NOMO-1 treated with dmso at 0.1 percent for 144 hours (cell line): Measurements from ENCODE around the gene CACNA1I.

ENCODE experiments used
- DNase-seq: peaks from one replicate; lab custom pipeline; 2025; ENCODE audit not compliant: unreplicated experiment; lab: John Stamatoyannopoulos, UW

Gene CACNA1I

DNA sequence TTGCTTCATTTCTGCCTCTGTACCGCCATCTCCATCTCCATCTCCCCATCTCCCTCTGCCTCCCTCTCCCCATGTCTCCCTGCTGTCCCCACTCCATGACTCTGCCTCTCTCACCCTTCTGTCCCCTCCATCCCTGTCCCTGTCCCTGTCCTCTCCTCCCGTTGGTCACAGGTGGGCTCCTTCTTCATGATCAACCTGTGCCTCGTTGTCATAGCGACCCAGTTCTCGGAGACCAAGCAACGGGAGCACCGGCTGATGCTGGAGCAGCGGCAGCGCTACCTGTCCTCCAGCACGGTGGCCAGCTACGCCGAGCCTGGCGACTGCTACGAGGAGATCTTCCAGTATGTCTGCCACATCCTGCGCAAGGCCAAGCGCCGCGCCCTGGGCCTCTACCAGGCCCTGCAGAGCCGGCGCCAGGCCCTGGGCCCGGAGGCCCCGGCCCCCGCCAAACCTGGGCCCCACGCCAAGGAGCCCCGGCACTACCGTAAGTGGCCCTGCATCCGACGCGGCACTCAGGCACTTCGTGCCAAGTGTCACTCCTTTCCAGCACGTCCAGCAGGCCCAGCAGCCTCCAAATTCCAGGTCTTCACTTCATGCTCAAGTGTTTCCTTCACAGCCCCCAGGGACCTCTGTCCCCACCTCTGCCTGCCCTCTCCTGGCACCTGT lies 76.0 kb downstream of the CACNA1I start:
- no peak for DNase-seq

DNA sequence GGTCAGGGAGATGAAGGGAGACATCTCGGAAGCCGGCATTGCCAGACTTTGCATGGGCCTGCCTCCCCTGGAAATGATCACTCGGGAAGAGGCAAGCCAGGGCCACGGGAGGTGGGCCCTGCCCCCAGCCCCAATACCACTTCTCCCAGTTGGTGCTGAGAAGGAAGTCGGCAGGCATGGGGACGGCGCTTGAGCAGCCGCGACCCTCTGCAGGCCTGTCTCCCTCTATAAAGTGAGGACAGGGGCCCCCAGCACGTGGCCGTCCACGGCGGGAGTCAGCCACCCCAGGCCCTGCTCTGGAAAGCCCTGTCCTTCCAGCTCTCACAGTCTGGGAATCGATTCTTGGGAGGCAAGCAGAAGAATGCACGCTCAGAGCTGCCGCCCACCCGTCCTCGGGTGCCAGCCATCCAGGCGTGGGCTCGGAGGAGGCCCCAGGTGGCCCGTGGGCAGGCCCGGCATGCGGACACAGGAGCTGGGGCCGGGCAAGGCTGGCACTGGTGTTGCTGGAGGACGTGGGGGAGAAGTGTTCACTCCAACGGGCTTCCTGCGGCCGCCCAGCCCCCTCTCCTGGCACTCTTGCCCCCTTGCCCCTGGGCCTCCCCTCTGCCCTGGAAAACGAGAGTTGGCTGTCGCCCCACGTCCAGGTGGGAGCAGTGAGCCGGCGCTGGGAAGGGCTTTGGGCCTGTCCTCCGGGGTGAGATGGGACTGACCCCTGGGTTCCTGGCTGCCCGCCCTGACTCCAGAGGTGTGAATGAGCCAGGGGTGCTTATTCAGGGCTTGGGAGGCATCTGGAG lies 77.5 kb downstream of the CACNA1I start:
- DNase-seq = no peak

DNA sequence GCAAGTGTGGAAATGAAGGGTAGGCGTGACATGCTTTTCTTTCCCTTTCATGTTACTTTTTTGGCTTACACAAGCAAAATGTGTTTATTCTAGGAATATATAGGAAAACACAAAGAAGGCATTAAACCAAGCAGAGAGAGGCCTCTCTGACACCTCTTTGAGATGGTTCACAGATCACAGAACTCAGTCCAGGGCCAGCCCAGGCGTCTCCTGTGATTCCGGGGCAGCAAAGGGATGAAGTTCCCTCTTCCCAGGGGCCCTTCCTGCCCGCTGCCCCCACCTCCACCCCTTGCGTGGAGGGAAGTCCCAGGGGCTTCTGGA lies 78.0 kb downstream of the CACNA1I start:
- DNase-seq = no peak

DNA sequence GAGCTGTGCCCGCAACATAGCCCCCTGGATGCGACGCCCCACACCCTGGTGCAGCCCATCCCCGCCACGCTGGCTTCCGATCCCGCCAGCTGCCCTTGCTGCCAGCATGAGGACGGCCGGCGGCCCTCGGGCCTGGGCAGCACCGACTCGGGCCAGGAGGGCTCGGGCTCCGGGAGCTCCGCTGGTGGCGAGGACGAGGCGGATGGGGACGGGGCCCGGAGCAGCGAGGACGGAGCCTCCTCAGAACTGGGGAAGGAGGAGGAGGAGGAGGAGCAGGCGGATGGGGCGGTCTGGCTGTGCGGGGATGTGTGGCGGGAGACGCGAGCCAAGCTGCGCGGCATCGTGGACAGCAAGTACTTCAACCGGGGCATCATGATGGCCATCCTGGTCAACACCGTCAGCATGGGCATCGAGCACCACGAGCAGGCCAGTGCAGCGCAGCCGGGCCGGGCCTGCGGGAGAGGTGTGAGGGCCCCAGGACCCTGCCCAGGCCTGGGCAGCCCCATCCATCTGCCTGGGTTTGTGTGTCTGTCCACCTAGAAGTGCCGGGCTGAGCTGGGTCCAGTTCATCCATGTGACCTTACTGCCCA lies 79.0 kb downstream of the CACNA1I start:
- no peak for DNase-seq

DNA sequence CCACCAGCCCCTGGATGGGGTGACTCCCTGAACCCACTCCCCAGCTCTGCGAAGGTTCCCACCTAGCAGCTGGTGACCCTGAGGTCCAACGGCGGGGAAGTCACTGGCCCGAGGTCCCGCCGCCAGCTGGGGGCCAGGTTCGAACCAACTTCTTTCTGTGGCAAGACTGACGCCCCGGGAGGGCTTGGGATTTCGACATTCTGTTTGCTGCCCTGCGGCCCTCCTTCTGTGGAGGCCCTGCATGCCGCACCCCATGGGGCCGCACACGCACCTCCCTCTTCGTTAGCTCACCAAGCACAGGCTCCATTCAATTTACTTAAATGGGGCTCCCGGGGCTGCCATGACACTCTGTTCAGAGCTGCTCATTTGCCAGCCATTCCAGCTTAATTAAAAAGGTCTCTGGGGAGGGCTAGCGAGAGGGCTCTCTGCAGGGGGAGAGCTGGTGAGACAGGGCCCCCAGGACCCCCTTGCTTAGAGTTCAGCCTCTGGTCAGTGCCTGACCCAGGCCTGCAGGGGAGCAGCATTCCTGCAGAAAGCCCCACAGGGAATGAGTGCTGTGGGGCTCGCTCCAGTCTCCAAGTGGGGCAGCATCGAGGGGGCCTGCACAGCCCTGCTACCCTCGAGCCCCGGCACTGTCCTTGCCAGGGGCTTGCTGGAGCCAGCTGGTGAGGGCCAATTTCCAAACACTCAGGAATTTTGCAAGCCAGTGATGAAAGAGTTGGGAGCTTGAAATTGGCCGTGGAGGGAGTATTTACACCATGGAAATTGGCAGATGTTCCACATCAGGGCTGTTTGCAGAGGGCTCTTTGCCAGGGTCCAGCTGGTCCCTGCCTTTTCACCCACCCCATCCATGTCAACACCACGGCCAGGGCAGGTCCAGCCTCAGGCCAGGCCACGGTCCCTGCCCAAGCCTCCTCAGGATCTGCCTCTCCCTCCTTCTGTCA lies 80.8 kb downstream of the CACNA1I start:
- DNase-seq = no peak

DNA sequence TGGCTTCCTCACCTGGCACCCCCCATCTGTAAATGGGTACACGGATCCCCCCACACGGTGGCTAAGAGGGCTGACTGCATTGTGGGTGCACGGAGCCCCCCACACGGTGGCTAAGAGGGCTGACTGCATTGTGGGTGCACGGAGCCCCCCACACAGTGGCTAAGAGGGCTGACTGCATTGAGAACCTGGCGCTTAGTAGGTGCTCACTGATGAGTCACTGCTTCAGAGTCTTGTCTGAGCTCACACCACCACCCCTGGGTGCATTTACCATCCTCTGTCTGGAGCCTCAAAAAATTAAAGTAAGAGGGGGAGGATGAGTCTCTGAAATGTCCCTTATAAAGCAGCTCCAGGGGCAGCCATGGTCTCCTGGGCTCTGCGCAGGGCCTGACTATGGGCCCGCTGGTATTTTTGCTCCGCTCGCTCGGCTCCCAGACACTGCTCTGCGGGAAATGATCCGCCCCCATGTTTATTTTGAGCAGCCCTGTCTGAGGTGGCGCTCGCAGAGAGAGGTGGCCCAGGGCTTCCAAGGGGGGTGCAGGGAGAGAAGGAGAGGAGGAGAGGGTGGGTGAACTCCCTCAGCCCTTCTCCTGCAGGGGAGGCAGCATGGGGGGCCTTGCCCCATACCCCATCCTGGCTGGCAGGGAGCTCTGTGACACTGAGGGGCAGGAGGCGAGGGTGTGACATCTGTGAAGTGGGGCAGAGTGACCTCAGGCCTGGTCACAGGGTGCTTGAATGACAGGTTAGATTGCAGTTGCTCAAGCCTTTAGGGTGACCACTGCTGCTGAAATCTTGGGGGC lies 82.6 kb downstream of the CACNA1I start:
- DNase-seq = no peak

DNA sequence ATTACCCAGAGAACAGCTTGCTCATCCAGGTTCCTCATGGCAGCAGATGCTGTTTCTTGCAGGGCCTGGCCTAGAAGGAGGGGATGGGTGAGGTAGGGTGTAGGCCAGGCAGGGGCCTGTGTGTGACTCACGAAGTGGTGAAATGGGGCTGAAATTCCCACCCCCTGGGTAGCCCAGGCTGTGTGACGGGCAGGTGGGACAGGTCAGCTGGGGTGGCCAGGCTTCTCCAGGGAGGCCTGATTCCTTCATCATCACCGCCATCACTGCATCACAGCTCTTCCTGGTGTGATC lies 83.2 kb downstream of the CACNA1I start:
- no peak for DNase-seq

DNA sequence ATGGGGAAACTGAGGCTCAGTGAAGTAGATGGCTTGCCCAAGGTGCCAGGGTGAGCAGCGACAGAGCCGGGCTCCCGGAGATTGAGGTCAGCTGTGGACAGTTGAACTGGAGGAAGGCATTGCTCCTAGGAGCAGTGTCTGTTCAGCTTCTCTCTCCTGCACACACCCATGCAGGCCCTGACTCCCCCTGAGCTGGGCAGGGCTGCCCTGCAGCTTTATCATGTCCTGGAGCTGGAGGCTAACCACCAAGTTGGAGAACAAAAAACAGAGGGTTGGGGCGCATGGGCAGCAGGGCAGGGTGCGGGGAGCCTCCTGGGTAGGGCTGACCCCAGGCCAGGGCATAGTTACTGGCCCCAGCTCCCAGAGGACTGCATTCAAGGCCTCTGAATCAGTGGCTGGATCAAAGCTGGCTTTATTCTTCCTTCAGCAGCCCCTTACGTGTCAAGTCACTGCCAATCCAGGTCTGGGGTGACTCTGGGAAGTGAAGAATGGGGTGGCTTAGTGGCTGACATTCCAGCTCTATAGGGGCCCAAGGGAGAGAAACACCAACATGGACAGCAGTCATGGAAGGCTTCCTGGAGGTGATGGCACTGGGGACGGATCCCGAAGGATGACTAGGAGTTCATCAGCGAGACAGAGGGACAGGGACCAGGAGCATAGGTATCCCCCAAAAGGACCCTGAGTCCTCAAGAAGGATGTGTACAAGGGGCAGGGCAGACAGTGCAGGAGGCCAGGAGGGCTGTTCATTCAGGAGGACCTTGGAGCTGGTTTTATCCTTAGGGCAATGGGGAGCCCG lies 83.8 kb downstream of the CACNA1I start:
- DNase-seq = no peak

DNA sequence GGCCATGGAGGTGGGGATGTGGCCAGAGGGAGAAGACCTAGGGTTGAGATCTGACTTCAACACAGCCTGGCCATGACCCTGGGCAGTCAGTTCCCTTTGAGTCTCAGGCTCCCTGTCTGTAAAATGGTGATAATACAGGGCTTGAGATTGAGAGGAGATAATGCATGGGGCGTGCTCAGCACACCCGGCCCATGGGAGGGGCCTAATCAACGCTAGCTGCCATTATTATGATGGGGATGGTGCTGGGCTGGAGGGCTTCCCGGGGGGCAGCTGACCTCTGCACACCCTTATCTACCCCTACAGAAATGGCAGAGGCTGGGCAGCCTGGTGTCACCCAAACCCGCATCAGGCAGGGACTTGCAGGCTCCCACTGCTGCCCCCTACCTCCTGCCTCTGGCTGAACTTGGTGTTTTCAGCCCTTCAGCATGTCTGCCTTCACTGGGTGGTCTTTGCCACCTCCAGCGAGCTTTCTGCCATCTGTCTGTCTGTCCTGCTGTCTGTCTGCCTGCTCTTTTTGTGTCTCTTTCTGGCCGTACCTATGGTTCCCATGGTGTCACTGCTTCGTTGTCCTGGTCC lies 84.5 kb downstream of the CACNA1I start:
- no peak for DNase-seq

DNA sequence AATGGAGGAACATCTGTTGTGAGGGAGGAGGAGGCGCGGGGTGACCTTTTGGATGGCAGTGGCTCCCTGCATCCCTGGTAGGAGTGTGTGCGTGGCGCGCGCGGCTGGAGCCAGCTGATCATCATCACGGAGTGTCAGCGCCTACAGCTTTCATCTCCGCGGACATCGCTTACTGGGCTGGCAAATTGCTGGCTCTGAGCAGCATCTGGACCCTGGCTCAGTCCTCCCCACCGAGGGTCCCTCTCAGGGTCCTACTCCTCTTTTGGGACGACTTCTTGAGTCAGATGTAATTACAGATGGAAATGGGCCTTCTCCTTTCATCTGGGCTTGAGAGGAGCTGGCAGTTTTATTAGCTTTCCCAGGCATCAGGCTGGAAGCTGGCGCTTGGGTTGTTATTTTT lies 85.3 kb downstream of the CACNA1I start:
- no peak for DNase-seq

DNA sequence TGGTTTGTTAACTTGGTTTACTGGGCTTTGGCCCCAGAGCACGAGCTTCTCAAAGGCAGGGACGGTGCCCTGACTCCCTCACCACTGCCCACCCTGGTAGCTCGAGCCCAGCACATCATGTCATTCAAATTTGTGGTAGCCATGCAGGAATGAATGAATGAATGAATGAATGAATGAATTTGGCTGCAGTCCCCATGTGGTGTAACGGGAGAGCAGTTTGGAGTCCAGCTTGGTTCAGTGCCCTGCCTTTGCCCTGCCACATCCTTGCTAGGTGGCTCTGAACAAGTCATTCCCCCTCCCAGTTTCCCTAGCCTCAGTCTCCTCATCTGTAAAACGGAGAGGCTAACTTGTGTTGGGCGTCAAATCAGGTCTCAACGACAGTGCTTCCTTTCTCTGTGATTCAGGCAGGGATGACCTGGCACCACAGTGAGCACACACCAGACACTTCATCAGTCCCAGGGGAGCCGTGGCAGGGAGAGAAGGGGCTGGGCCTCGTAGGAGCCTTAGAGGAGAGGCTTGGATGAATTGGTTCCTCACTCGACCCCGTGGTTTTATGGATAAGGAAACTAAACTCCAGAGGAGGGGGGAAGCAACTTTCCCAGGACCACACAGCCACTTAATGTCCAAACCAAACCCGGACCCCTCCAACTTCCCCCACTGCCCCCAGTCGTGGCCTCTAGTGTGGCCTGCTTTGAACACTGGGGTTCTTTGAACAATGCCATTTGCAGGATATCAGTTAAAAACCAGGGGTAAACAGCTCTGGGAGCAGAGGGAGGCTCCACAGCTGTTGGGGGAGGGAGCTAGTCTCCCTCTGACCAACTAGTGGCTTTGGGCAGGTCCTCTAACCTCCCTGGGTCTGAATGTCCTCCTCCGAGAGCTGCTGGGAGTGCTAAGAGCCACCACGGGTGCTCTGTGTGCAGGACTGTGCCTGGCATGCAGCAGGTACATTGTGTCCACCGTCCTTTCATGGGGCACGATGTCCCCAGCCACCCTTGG lies 86.2 kb downstream of the CACNA1I start:
- no peak for DNase-seq

DNA sequence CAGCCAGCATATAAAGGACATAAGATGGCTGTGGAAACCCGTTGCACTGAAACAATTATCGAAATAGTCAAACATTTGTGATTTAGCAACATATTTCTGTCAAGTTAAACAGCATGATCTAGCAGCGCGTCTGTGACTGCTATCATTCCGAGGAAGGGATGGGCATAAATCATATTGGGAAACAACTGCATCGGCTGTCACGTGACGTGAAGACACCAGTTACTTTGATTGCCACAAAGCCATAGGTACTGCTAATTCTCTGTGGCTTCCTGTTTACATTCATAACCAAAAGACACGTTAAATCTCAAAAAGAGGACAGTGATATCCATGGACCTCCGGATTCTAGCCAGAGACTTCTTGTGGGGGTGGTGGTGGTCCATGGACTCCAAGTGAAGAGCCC lies 87.8 kb downstream of the CACNA1I start:
- peak; percentile 46 for DNase-seq

DNA sequence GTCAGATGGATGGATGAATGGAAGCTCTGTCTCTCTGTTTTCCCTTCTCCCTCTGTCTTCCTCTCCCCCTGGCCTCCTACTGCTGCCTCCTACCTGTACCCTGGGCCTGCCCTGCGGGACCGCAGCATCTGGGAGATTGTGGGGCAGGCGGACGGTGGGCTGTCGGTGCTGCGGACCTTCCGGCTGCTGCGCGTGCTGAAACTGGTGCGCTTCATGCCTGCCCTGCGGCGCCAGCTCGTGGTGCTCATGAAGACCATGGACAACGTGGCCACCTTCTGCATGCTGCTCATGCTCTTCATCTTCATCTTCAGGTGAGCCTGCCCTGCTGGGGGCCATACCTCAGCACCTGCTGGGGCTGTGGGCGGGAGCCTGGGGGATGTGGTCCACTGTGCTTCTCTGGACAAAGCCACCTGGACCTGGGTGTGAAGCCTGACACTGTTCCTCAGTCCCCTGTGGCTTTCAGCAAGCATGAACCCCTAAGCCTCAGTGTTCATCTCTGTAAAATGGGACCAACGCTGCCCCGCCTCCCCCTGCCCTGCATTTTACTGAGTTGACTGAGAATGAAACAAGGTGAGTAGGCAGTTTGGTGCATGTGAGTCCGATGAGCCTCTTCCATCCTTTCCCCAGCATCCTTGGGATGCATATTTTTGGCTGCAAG lies 88.4 kb downstream of the CACNA1I start:
- no peak for DNase-seq

DNA sequence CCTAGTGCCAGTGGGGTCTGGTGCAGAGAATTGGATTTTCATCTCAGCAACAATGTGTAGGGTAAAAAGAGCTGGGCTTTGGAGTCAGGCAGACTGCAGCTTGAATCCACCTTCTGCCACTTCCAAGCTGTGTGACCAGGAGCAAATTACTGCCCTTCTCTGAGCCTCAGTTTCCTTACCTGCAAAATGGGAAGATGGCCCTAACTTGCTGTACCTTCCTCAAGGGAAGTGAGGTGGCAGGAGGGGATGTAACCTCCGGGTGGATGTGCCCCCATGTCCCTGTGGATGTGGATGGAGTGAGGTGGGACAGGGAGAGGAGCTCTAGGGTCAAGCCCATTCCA lies 90.9 kb downstream of the CACNA1I start:
- DNase-seq = no peak

DNA sequence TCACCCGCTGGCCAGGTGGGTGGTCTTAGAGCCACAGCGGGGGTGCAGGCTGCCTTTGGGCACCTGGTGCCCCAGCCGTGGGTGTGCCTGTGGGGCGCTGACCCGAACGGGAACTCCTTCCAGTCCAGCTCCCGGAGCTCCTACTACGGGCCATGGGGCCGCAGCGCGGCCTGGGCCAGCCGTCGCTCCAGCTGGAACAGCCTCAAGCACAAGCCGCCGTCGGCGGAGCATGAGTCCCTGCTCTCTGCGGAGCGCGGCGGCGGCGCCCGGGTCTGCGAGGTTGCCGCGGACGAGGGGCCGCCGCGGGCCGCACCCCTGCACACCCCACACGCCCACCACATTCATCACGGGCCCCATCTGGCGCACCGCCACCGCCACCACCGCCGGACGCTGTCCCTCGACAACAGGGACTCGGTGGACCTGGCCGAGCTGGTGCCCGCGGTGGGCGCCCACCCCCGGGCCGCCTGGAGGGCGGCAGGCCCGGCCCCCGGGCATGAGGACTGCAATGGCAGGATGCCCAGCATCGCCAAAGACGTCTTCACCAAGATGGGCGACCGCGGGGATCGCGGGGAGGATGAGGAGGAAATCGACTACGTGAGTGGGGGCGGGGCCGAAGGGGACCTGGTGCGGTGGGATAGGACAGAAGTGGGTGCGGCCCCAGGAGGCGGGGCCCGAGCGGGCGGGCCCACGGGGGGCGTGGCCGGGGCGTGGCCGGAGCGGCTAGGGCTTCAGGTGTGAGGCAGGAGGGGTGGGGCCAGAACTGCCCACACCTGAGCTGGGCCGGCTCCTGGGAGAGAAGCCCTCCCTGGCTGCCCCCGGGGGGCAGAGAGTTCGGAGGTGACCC lies 91.5 kb downstream of the CACNA1I start:
- DNase-seq = no peak

DNA sequence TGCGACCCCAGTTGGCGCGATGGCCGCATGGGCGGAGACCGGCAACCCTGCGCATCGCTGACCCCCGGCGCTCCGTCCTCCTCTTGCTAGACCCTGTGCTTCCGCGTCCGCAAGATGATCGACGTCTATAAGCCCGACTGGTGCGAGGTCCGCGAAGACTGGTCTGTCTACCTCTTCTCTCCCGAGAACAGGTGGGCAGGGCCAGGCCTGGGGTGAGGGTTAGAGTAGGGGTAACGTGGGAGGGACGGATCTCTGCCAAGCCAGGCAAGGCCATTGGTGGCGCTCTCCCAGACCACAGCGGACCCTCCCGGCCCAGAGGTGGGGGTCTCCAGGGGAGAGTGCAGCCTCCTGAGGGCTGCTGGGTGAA lies 92.1 kb downstream of the CACNA1I start:
- DNase-seq = no peak

DNA sequence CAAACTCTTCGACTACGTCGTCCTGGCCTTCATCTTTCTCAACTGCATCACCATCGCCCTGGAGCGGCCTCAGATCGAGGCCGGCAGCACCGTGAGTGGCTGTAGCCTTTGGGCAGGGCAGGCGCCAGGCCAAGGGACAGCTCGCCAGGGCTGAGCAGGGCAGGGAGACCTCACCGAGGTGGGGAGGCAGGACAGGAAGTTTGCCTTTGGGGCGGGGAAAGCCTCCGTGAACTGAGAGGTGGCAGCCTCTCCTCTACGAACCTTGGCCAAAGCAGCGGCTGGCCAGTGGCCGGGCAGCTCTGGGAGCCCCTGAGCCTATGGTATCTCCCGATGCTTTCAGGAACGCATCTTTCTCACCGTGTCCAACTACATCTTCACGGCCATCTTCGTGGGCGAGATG lies 93.2 kb downstream of the CACNA1I start:
- DNase-seq = no peak
